ENCODE results near the gene UVRAG. TPM values are rescaled to one million over a fixed set of nuclear protein-coding genes. Genes with fewer than 3 reads are reported as not detected.

The UVRAG gene
- total and polyA plus RNA-seq, 4 donors: 4.4 to 15.1 (median 10.0) TPM

GRCh38 chr11:75916882-75917281, 101.9 kb downstream of the UVRAG start:
- no peak for DNase-seq (ENCODE audit: low spot score)
- no peaks in the 10 kb centered on the region for H3K4me1 ChIP-seq (ENCODE audit: control insufficient read depth in 4 of 4, insufficient read depth in 4 of 4, low read length in 3 of 4)
- H3K27me3 ChIP-seq (ENCODE audit: control insufficient read depth in 4 of 4, insufficient read depth in 4 of 4, low read length in 3 of 4): no peaks in the 10 kb centered on the region
- no peaks in the 10 kb centered on the region for H3K9me3 ChIP-seq (ENCODE audit: control insufficient read depth in 4 of 4, low read length in 3 of 4)
- peaks cover 0 to 2% (median 0%) of the 10 kb centered on the region in 4 donors for H3K36me3 ChIP-seq (ENCODE audit: control insufficient read depth in 4 of 4, insufficient read depth in 3 of 4, low read depth in 1 of 4, low read length in 3 of 4)
- H3K4me3 ChIP-seq (ENCODE audit: low read depth in 1 of 3, low read length in 3 of 3): no peak overlapping the region
- WGBS: 91% methylated on average over 1 of the region's 1 CpG
- H3K9ac ChIP-seq (ENCODE audit: low read depth in 1 of 2, low read length in 2 of 2): no peak overlapping the region
- TF ChIP-seq CTCF (IDR thresholded peaks at IDR 0.05; ENCODE audit: low read depth, low read length, missing input control): no peak
- TF ChIP-seq GABPA (IDR thresholded peaks at IDR 0.05 in 1 of 2, conservative IDR thresholded peaks at IDR 0.05 in 1 of 2): no peak
- TF ChIP-seq MAX (IDR thresholded peaks at IDR 0.05): no peak
- no peak for TF ChIP-seq YY1 (IDR thresholded peaks at IDR 0.05)
- H3K27ac ChIP-seq (ENCODE audit: low read depth in 1 of 2, low read length in 2 of 2): no peak overlapping the region

- Histone ChIP-seq H3K4me1 (ENCODE audit: control insufficient read depth in 4 of 4, insufficient read depth in 4 of 4, low read length in 3 of 4) (no peaks in the 10 kb centered on the region), H3K4me3 (ENCODE audit: low read depth in 1 of 3, low read length in 3 of 3) (no peak overlapping the region), H3K36me3 (ENCODE audit: control insufficient read depth in 4 of 4, insufficient read depth in 3 of 4, low read depth in 1 of 4, low read length in 3 of 4) (no peaks in the 10 kb centered on the region), H3K27ac (ENCODE audit: low read depth in 1 of 2, low read length in 2 of 2) (no peak overlapping the region), H3K27me3 (ENCODE audit: control insufficient read depth in 4 of 4, insufficient read depth in 4 of 4, low read length in 3 of 4) (no peaks in the 10 kb centered on the region), H3K9me3 (ENCODE audit: control insufficient read depth in 4 of 4, low read length in 3 of 4) (no peaks in the 10 kb centered on the region), H3K9ac (ENCODE audit: low read depth in 1 of 2, low read length in 2 of 2) (no peak overlapping the region)
- no peak for DNase-seq (ENCODE audit: low spot score)
- WGBS: 96% methylated on average over 7 of the region's 7 CpGs
- TF ChIP-seq NR2F2 (IDR thresholded peaks at IDR 0.05): no peak
- no peak for TF ChIP-seq JUND (IDR thresholded peaks at IDR 0.05)
- peak; percentile 34 to 61 for TF ChIP-seq HNF4A (conservative IDR thresholded peaks at IDR 0.05)
Observed at GRCh38 chr11:75918331-75918730, 103.3 kb downstream of the UVRAG start.

GRCh38 chr11:75919525-75919924, 104.5 kb downstream of the UVRAG start:
- Histone ChIP-seq H3K9me3 (ENCODE audit: control insufficient read depth in 4 of 4, low read length in 3 of 4) (no peaks in the 10 kb centered on the region), H3K4me1 (ENCODE audit: control insufficient read depth in 4 of 4, insufficient read depth in 4 of 4, low read length in 3 of 4) (no peaks in the 10 kb centered on the region), H3K9ac (ENCODE audit: low read depth in 1 of 2, low read length in 2 of 2) (no peak overlapping the region), H3K27me3 (ENCODE audit: control insufficient read depth in 4 of 4, insufficient read depth in 4 of 4, low read length in 3 of 4) (no peaks in the 10 kb centered on the region), H3K4me3 (ENCODE audit: low read depth in 1 of 3, low read length in 3 of 3) (no peak overlapping the region), H3K36me3 (ENCODE audit: control insufficient read depth in 4 of 4, insufficient read depth in 3 of 4, low read depth in 1 of 4, low read length in 3 of 4) (no peaks in the 10 kb centered on the region), H3K27ac (ENCODE audit: low read depth in 1 of 2, low read length in 2 of 2) (no peak overlapping the region)
- TF ChIP-seq YY1 (IDR thresholded peaks at IDR 0.05) (no peak), FOXA2 (IDR thresholded peaks at IDR 0.05) (no peak), RXRA (IDR thresholded peaks at IDR 0.05) (no peak), JUND (IDR thresholded peaks at IDR 0.05) (no peak), CTCF (IDR thresholded peaks at IDR 0.05; ENCODE audit: low read depth, low read length, missing input control) (no peak), NR2F2 (IDR thresholded peaks at IDR 0.05) (no peak), REST (IDR thresholded peaks at IDR 0.05) (no peak), EGR1 (IDR thresholded peaks at IDR 0.05; ENCODE audit: low read depth in 2 of 2) (no peak), GABPA (IDR thresholded peaks at IDR 0.05 in 1 of 2, conservative IDR thresholded peaks at IDR 0.05 in 1 of 2) (no peak), TAF1 (conservative IDR thresholded peaks at IDR 0.05) (no peak), HNF4A (conservative IDR thresholded peaks at IDR 0.05) (no peak), RAD21 (IDR thresholded peaks at IDR 0.05) (no peak)
- no peak for DNase-seq (ENCODE audit: low spot score)
- 83% methylated on average over 2 of the region's 2 CpGs for WGBS
